NB4 (cell line): Measurements from ENCODE around the gene KLK12.

Experiments used
- MAX ChIP-seq: IDR thresholded peaks from 2 replicates; pipeline ENCODE4 v1.6.1; 2011; ENCODE audit warnings: low read depth, low read length
- MYC ChIP-seq: IDR thresholded peaks from 2 replicates; pipeline ENCODE4 v1.6.1; 2011; ENCODE audit warnings: low read depth, low read length
- POLR2A ChIP-seq: IDR thresholded peaks from 2 replicates; pipeline ENCODE4 v1.6.1; 2011; ENCODE audit warnings: mild to moderate bottlenecking; ENCODE audit not compliant: insufficient read length; ENCODE audit errors: extremely low read depth
- TF ChIP-seq, protein P1 (sequence below): IDR thresholded peaks from one replicate; pipeline ENCODE4 v1.5.1; 2012; ENCODE audit warnings: low read depth, low read length

- TF ChIP-seq, protein P1, sequence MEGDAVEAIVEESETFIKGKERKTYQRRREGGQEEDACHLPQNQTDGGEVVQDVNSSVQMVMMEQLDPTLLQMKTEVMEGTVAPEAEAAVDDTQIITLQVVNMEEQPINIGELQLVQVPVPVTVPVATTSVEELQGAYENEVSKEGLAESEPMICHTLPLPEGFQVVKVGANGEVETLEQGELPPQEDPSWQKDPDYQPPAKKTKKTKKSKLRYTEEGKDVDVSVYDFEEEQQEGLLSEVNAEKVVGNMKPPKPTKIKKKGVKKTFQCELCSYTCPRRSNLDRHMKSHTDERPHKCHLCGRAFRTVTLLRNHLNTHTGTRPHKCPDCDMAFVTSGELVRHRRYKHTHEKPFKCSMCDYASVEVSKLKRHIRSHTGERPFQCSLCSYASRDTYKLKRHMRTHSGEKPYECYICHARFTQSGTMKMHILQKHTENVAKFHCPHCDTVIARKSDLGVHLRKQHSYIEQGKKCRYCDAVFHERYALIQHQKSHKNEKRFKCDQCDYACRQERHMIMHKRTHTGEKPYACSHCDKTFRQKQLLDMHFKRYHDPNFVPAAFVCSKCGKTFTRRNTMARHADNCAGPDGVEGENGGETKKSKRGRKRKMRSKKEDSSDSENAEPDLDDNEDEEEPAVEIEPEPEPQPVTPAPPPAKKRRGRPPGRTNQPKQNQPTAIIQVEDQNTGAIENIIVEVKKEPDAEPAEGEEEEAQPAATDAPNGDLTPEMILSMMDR = no peak
- TF ChIP-seq POLR2A = no peak
- TF ChIP-seq MAX = no peak
- TF ChIP-seq MYC = no peak
These were observed 40.7 kb downstream of the KLK12 start for GRCh38 chr19:50994129-50994528.
